Trophoblast cell (in vitro differentiated cells and primary cell): ENCODE data around the gene SHISA8.

Experiments
- DNase-seq, 2 donors: peaks; one replicate each; pipeline ENCODE4 v3.0.0-alpha.2; 2016
- H2AFZ ChIP-seq: 2 replicates; pipeline ENCODE4 v1.6.1; 2013; ENCODE audit warnings: low read length, moderate library complexity, mild to moderate bottlenecking; ENCODE audit not compliant: insufficient read depth, poor library complexity
- H2AK5ac ChIP-seq: 2 replicates; pipeline ENCODE4 v1.6.1; 2013; ENCODE audit warnings: mild to moderate bottlenecking, low read length
- H2BK120ac ChIP-seq: 2 replicates; pipeline ENCODE4 v1.6.1; 2013; ENCODE audit warnings: low read length, mild to moderate bottlenecking, moderate library complexity; ENCODE audit not compliant: insufficient read depth, poor library complexity
- H2BK12ac ChIP-seq: 2 replicates; pipeline ENCODE4 v1.6.1; 2013; ENCODE audit warnings: mild to moderate bottlenecking, low read length, moderate library complexity
- H2BK5ac ChIP-seq: 2 replicates; pipeline ENCODE4 v1.6.1; 2013; ENCODE audit warnings: low read length, low read depth, moderate library complexity, mild to moderate bottlenecking; ENCODE audit not compliant: poor library complexity
- H3K14ac ChIP-seq: 2 replicates; pipeline ENCODE4 v1.6.1; 2013; ENCODE audit warnings: mild to moderate bottlenecking, low read length
- H3K18ac ChIP-seq: 2 replicates; pipeline ENCODE4 v1.6.1; 2013; ENCODE audit warnings: mild to moderate bottlenecking, low read length
- H3K23ac ChIP-seq: 2 replicates; pipeline ENCODE4 v1.6.1; 2013; ENCODE audit warnings: low read length
- H3K27ac ChIP-seq: 2 replicates; pipeline ENCODE4 v1.5.1; 2013; ENCODE audit warnings: low read depth, mild to moderate bottlenecking, inconsistent platforms, low read length, moderate library complexity
- H3K27me3 ChIP-seq: 2 replicates; pipeline ENCODE4 v1.6.1; 2013; ENCODE audit warnings: inconsistent platforms, mild to moderate bottlenecking, low read length, moderate library complexity; ENCODE audit not compliant: insufficient read depth
- H3K36me3 ChIP-seq, 2 experiments: 1 replicate in 1 of 2; 2 replicates in 1 of 2; pipeline ENCODE4 v1.6.1; 2013; ENCODE audit warnings: low read length in 2 of 2, mild to moderate bottlenecking in 2 of 2, moderate library complexity in 1 of 2; ENCODE audit not compliant: insufficient read depth in 2 of 2, control insufficient read depth in 1 of 2
- H3K4ac ChIP-seq: 2 replicates; pipeline ENCODE4 v1.6.1; 2013; ENCODE audit warnings: low read depth, mild to moderate bottlenecking, low read length, moderate library complexity
- H3K4me1 ChIP-seq, 2 experiments: 1 replicate in 1 of 2; 2 replicates in 1 of 2; pipeline ENCODE4 v1.6.1; 2013; ENCODE audit warnings: low read length in 2 of 2, mild to moderate bottlenecking in 2 of 2, moderate library complexity in 1 of 2; ENCODE audit not compliant: insufficient read depth in 2 of 2, control insufficient read depth in 1 of 2
- H3K4me2 ChIP-seq: 2 replicates; pipeline ENCODE4 v1.6.1; 2013; ENCODE audit warnings: inconsistent platforms, mild to moderate bottlenecking, low read length, moderate library complexity
- H3K4me3 ChIP-seq: 2 replicates; pipeline ENCODE4 v1.5.1; 2013; ENCODE audit warnings: mild to moderate bottlenecking, low read depth, low read length, inconsistent platforms
- H3K79me1 ChIP-seq: one replicate; pipeline ENCODE4 v1.6.1; 2013; ENCODE audit warnings: low read length
- H3K79me2 ChIP-seq: 2 replicates; pipeline ENCODE4 v1.6.1; 2013; ENCODE audit warnings: low read length, mild to moderate bottlenecking; ENCODE audit not compliant: control insufficient read depth, insufficient read depth, poor library complexity
- H3K9ac ChIP-seq: 2 replicates; pipeline ENCODE4 v1.6.1; 2013; ENCODE audit warnings: mild to moderate bottlenecking, low read length
- H3K9me3 ChIP-seq: 2 replicates; pipeline ENCODE4 v1.6.1; 2013; ENCODE audit warnings: low read depth, mild to moderate bottlenecking, control low read depth, inconsistent platforms, low read length; ENCODE audit not compliant: insufficient read depth
- H4K12ac ChIP-seq: 2 replicates; pipeline ENCODE4 v1.6.1; 2013; ENCODE audit warnings: low read depth, mild to moderate bottlenecking, low read length, moderate library complexity
- H4K8ac ChIP-seq: 2 replicates; pipeline ENCODE4 v1.6.1; 2013; ENCODE audit warnings: low read depth, mild to moderate bottlenecking, low read length, moderate library complexity
- H4K91ac ChIP-seq: one replicate; pipeline ENCODE4 v1.6.1; 2013; ENCODE audit warnings: low read depth, mild to moderate bottlenecking, low read length, moderate library complexity
- WGBS: extraction: QIAGEN DNeasy Blood & Tissue Kit; methylation state at CpG from one replicate; pipeline ENCODE4 v1.1.7; 2013; ENCODE audit warnings: missing lambda C conversion rate; ENCODE audit not compliant: insufficient read length, insufficient coverage; ENCODE audit errors: extremely low coverage; 5-methylcytosine and 5-hydroxymethylcytosine counted together

Gene SHISA8

DNA sequence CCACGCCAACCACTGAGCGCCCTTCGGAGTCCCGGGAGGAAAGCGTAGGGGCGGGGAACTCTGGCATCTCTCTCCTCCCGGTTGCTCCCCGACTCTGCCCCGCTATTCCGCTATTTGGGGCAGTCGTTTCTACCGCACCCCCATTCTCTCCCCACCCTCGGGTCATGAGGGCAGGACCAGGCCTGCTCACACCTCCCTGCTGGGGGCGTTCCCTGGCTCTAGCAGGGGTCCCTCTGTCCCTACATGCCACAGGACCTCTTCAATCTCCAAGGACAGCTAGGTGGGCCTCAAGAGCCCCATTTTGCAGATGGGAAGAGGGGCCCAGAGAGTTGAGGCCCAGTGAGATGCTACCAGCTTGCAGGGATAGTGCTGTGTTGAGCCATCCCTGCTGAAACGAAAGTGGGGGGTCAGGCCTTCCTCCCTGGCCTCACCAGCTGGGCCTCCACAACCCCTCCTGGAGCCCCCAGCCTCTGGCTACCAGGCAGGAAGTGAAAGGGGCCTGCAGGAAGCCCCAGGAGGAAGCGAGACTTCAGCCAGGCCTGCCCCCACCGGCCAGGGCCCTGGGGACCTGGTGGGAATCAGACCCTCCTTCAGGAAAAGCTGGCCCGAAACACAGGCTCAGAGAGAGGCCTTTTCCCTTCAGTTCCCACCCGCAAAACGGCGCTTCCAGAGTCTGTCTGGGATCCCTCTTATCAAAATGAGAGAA, 5.5 kb upstream of the SHISA8 start:
- Histone ChIP-seq H3K79me1 (no peaks in the 10 kb centered on the region), H4K91ac (no peak overlapping the region), H4K8ac (no peak overlapping the region), H3K4ac (no peak overlapping the region), H3K18ac (no peak overlapping the region), H3K36me3 (no peaks in the 10 kb centered on the region), H2AFZ (no peak overlapping the region), H4K12ac (no peak overlapping the region), H2BK120ac (no peak overlapping the region), H3K27me3 (peaks cover 32% of the 10 kb centered on the region), H3K9ac (no peak overlapping the region), H3K4me1 (peaks cover 7% of the 10 kb centered on the region in 2 experiments), H2BK12ac (no peak overlapping the region), H2AK5ac (no peak overlapping the region), H2BK5ac (no peak overlapping the region), H3K9me3 (peaks cover under 1% of the 10 kb centered on the region), H3K4me3 (no peak overlapping the region), H3K23ac (no peak overlapping the region), H3K4me2 (peak overlapping the region; percentile 21), H3K27ac (no peak overlapping the region), H3K79me2 (no peaks in the 10 kb centered on the region), H3K14ac (no peak overlapping the region)
- WGBS: no CpG with 5 or more reads among the region's 21 CpGs
- DNase-seq: no peak

DNA sequence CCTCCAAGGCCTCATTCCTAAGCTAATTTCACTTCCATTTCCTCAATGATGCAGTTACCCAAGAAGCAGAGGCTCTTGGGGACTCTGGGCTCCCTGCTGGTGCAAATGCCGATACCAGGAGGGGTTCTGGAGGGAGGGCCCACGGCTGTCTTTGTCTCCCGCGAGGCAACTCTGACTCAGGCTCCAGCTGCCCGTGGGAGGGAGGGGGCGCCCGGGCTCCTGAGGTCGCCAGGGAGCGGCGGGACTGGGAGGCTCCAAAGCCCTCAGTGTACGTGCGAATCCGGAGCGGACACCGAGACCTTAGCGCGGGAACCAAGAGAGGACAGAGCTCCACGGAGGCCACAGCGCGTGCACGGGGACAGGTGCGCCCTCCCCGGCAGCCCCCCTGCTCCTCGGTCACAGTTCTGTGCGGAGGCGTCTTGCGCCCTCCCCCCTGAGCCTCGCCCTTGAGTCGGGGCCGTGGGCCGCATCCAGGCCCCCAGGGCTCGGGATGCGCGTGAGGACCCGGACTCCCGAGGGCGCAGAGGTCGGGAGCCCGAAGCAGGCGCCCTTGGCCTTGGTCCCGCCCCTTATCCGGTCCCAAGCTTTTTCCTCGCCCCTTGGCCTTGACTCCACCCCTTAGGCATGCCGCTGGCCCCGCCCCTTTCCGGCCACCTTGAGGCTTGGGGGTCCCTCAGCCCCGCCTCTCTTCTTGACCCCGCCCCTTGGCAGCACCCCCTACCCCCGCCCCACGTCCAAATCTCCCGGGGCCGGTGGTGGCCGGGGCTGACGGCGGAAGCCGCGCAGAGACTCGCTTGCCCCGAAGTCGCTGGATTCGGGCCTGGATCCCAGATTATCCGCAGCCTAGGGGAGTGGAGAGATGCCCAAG, 4.7 kb upstream of the SHISA8 start:
- Histone ChIP-seq H3K27me3 (peaks cover 35% of the 10 kb centered on the region), H3K9me3 (peaks cover 4% of the 10 kb centered on the region), H2BK12ac (no peak overlapping the region), H3K18ac (no peak overlapping the region), H3K79me2 (no peaks in the 10 kb centered on the region), H3K27ac (no peak overlapping the region), H3K36me3 (no peaks in the 10 kb centered on the region), H3K14ac (no peak overlapping the region), H4K91ac (no peak overlapping the region), H3K4me1 (peaks cover 7% of the 10 kb centered on the region in 2 experiments), H4K12ac (no peak overlapping the region), H2BK120ac (no peak overlapping the region), H3K4me3 (peak overlapping the region; percentile 42), H3K4ac (no peak overlapping the region), H3K4me2 (peak overlapping the region; percentile 91), H2AFZ (peak overlapping the region; percentile 43), H3K79me1 (no peaks in the 10 kb centered on the region), H2BK5ac (no peak overlapping the region), H3K23ac (no peak overlapping the region), H2AK5ac (no peak overlapping the region), H4K8ac (no peak overlapping the region), H3K9ac (no peak overlapping the region)
- peak in 1 of 2 donors; percentile 17 for DNase-seq
- no CpG with 5 or more reads among the region's 62 CpGs for WGBS

DNA sequence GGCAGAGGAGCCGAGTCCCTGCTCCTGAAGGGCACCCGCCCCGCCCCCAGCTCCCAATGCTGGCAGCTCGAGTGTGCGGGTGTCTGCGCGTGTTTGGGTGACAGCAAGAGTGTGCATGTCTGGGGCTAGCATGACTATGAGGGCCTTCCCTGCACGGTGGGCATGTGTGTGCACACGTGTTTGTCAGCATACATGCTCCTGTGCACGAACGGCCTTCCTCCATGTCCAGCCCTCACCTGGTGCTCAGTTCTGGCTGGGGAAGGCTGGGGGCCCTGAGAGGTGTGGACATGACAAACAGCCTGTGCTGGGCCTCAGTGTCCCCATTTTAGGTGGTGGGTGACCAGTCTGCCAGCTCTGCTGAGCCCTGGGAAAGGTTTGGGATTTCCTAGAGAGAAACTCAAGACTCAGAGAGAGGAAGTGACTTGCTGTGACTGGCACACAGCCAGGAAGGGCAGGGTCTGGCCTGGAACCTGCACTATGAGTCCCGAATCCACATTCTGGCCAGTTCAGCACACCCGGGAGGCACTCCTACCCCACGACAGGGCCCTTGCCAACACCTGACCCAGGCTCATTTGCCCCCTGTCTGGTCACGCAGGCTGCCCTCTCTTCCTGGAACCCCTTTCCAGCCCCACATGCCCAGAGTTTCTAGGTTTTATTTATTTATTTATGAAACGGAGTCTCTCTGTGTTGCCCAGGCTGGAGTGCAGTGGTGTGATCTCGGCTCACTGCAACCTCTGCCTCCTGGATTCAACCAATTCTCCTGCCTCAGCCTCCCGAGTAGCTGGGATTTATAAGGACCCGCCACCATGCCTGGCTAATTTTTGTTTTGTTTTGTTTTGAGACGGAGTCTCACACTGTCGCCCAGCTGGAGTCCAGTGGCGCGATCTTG, 3.3 kb upstream of the SHISA8 start:
- no CpG with 5 or more reads among the region's 23 CpGs for WGBS
- no peak overlapping the region for H3K18ac ChIP-seq
- H3K23ac ChIP-seq: no peak overlapping the region
- no peak overlapping the region for H3K4me3 ChIP-seq
- H3K9ac ChIP-seq: no peak overlapping the region
- no peak overlapping the region for H3K27ac ChIP-seq
- H3K36me3 ChIP-seq: no peaks in the 10 kb centered on the region
- no peak overlapping the region for H2AK5ac ChIP-seq
- H3K79me2 ChIP-seq: no peaks in the 10 kb centered on the region
- peaks cover 7 to 10% of the 10 kb centered on the region in 2 experiments for H3K4me1 ChIP-seq
- H3K14ac ChIP-seq: no peak overlapping the region
- no peak overlapping the region for H2BK5ac ChIP-seq
- no peak overlapping the region for H4K91ac ChIP-seq
- H3K9me3 ChIP-seq: peaks cover 4% of the 10 kb centered on the region
- no peaks in the 10 kb centered on the region for H3K79me1 ChIP-seq
- H4K12ac ChIP-seq: no peak overlapping the region
- H3K4ac ChIP-seq: no peak overlapping the region
- DNase-seq: peak in 1 of 2 donors; percentile 30
- H3K27me3 ChIP-seq: peaks cover 46% of the 10 kb centered on the region
- H3K4me2 ChIP-seq: no peak overlapping the region
- H4K8ac ChIP-seq: no peak overlapping the region
- no peak overlapping the region for H2BK120ac ChIP-seq
- H2BK12ac ChIP-seq: no peak overlapping the region
- H2AFZ ChIP-seq: no peak overlapping the region

DNA sequence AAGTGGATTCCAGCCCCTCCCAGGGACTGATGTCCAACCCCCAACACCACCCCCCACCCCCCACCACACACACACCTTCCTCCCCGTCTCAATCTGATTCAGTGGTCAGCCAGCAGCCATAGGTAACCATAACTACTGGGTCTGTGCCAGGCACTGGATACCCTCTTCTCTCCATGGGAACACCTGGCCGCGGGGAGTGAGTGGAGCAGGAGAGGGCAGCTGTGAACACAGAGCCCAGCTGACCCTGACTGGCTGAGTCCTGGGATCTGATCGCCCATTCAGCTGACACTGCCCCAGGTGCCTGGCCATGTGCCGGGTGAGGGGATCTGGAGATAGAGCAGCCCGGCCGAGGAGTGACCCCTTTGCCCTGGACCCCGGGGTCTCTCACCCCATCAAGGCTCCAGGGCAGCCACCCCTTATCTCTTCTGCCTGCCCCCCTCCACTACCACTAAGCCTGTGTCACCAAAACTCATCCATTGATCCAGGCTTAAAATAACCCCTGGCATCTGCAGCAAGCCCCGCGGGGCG, 2.6 kb upstream of the SHISA8 start:
- no peaks in the 10 kb centered on the region for H3K36me3 ChIP-seq
- H3K79me1 ChIP-seq: no peaks in the 10 kb centered on the region
- H4K12ac ChIP-seq: no peak overlapping the region
- no peak overlapping the region for H3K4ac ChIP-seq
- H2BK120ac ChIP-seq: no peak overlapping the region
- H3K4me1 ChIP-seq: peaks cover 7 to 10% of the 10 kb centered on the region in 2 experiments
- WGBS: no CpG with 5 or more reads among the region's 11 CpGs
- H3K9me3 ChIP-seq: peaks cover 4% of the 10 kb centered on the region
- H3K23ac ChIP-seq: no peak overlapping the region
- no peak overlapping the region for H2AK5ac ChIP-seq
- H2AFZ ChIP-seq: no peak overlapping the region
- no peaks in the 10 kb centered on the region for H3K79me2 ChIP-seq
- no peak overlapping the region for H2BK5ac ChIP-seq
- no peak overlapping the region for H4K8ac ChIP-seq
- H3K14ac ChIP-seq: no peak overlapping the region
- DNase-seq: no peak
- no peak overlapping the region for H3K9ac ChIP-seq
- H3K27me3 ChIP-seq: peaks cover 54% of the 10 kb centered on the region
- H4K91ac ChIP-seq: no peak overlapping the region
- H3K27ac ChIP-seq: no peak overlapping the region
- no peak overlapping the region for H3K4me2 ChIP-seq
- H3K4me3 ChIP-seq: no peak overlapping the region
- H2BK12ac ChIP-seq: no peak overlapping the region
- H3K18ac ChIP-seq: no peak overlapping the region
